ENCODE results near the gene CR2.
"Not testable (repeated sequence)": the region's sequence is repeated elsewhere in the genome, so short reads cannot be mapped to it uniquely, and the experiment has no call there.

CR2 gene

DNA sequence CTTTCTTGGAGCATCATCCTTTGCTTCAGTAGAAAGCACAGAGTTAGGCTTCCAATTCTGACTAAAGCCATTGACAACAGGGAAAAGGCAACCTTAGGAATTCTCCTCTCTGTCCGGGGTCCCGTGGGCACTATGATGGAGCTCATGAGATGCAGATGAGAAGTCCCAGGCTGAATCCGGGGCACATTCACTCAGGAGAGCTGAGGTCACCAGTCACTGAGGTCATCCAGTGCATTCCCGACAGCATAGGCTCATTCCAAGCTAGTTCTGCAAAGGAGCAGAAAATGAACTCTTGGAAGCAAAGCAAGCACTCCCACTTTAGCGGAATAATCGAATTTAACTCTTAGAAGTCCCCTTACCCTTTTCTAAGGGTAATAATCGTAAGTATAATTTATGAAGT is 48.6 kb downstream of the CR2 start:
- Histone ChIP-seq H3K4me1 (no peaks in the 10 kb centered on the region), H3K36me3 (no peaks in the 10 kb centered on the region), H3K9ac (no peak overlapping the region), H3K4me3 (no peak overlapping the region), H3K27me3 (no peaks in the 10 kb centered on the region), H3K9me3 (no peaks in the 10 kb centered on the region), H3K27ac (no peak overlapping the region), H4K20me1 (no peaks in the 10 kb centered on the region), H3K4me2 (no peak overlapping the region)
- no peak for TF ChIP-seq Cebpa-rat (IDR thresholded peaks at IDR 0.05)

GRCh38 chr1:207503950-207504349 is 49.8 kb downstream of the CR2 start:
- Histone ChIP-seq H3K4me3 (no peak overlapping the region), H3K36me3 (no peaks in the 10 kb centered on the region), H3K4me2 (no peak overlapping the region), H3K9ac (no peak overlapping the region), H3K27ac (no peak overlapping the region), H3K4me1 (no peaks in the 10 kb centered on the region), H4K20me1 (no peaks in the 10 kb centered on the region), H3K27me3 (no peaks in the 10 kb centered on the region), H3K9me3 (no peaks in the 10 kb centered on the region)
- no peak for TF ChIP-seq Cebpa-rat (IDR thresholded peaks at IDR 0.05)

GRCh38 chr1:207504438-207504837 is 50.3 kb downstream of the CR2 start:
- Histone ChIP-seq H3K27ac (no peak overlapping the region), H3K4me3 (no peak overlapping the region), H3K9me3 (no peaks in the 10 kb centered on the region), H3K4me1 (no peaks in the 10 kb centered on the region), H3K9ac (no peak overlapping the region), H3K36me3 (no peaks in the 10 kb centered on the region), H3K27me3 (no peaks in the 10 kb centered on the region), H3K4me2 (no peak overlapping the region), H4K20me1 (no peaks in the 10 kb centered on the region)
- no peak for TF ChIP-seq Cebpa-rat (IDR thresholded peaks at IDR 0.05)

DNA sequence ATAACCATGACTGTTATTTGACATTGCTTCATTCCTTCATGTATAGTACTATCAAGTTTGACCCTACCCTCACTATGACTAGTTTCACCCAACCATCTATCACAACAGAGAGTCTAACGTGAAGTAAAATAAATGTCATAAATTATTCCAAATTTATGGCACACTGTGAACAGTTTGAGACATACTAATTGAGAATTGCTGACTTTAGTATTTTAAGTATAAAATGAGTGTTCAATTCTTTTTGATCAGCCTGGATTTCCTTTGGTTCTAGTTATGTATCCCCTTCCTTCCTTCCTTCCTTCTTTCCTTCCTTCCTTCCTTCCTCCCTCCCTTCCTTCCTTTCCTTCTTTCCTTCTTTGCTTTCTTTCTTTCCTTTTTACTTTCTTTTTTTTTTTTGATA is 56.3 kb downstream of the CR2 start:
- Histone ChIP-seq H3K27ac (no peak overlapping the region), H3K4me1 (no peaks in the 10 kb centered on the region)
- no peak for TF ChIP-seq Cebpa-rat (IDR thresholded peaks at IDR 0.05)

GRCh38 chr1:207514890-207515289 is 60.8 kb downstream of the CR2 start:
- H3K27me3 ChIP-seq, result no peaks in the 10 kb centered on the region
- no peak overlapping the region for H3K27ac ChIP-seq
- H3K9me3 ChIP-seq, result no peaks in the 10 kb centered on the region
- no peak for TF ChIP-seq Cebpa-rat (IDR thresholded peaks at IDR 0.05)
- H4K20me1 ChIP-seq, result no peaks in the 10 kb centered on the region
- no peaks in the 10 kb centered on the region for H3K36me3 ChIP-seq
- no peak overlapping the region for H3K4me2 ChIP-seq
- no peak overlapping the region for H3K9ac ChIP-seq
- H3K4me1 ChIP-seq, result no peaks in the 10 kb centered on the region
- no peak overlapping the region for H3K4me3 ChIP-seq

More for the DNA sequence above, 56.3 kb downstream of the CR2 start:
- Histone ChIP-seq H3K27me3 (no peaks in the 10 kb centered on the region), H3K4me2 (no peak overlapping the region), H3K4me3 (no peak overlapping the region), H3K9me3 (no peaks in the 10 kb centered on the region), H3K36me3 (no peaks in the 10 kb centered on the region), H4K20me1 (no peaks in the 10 kb centered on the region), H3K9ac (no peak overlapping the region)

DNA sequence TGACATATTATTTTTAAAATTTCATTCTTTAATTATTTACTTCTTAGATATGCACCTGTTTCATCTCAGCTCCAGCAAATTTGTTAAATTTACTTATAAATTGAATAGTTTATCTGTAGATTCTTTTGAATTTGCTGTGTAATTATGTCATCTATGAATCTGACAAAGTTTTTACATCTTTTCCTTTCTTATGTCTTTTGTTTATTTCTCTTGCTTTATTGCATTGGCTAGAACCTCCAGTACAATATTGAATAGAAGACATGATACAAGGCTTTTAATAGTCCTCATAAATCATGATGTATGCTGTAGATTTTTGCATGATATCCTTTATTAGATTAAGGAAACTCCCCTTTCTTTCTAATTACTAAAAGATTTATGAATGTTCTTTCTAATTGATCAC is 62.6 kb downstream of the CR2 start:
- Histone ChIP-seq H3K9ac (no peak overlapping the region), H3K9me3 (no peaks in the 10 kb centered on the region), H3K27ac (no peak overlapping the region), H4K20me1 (no peaks in the 10 kb centered on the region), H3K4me2 (no peak overlapping the region), H3K36me3 (no peaks in the 10 kb centered on the region), H3K27me3 (no peaks in the 10 kb centered on the region), H3K4me1 (no peaks in the 10 kb centered on the region), H3K4me3 (no peak overlapping the region)
- TF ChIP-seq Cebpa-rat (IDR thresholded peaks at IDR 0.05), result no peak

DNA sequence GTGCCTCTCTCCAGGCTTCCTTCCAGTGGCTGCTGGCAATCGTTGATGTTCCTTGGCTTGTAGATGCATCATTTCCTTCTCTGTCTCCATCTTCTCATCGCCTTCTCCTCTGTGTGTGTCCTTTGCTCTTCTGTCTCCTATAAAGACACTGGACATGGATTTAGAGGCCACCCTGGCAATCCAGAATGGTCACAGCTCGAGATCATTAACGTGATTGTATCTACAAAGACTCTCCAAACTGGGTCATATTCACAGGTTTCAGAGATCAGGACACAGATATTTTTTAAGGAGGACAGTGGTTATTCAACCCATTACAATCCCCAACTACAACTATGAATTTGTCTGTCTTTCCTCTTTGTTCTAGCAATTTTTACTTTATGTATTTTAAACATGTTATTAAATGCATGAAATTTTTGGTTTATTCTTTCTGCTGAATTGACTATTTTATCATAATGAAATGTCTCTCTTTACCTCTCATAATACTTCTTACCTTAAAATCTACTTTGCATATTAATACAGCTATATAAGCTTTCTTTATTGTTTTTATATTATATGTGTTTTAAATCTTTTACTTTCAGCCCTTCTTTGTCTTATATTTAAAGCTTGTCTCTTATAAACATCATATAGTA is 64.6 kb downstream of the CR2 start:
- Histone ChIP-seq H3K36me3 (no peaks in the 10 kb centered on the region), H3K4me2 (no peak overlapping the region), H3K9me3 (no peaks in the 10 kb centered on the region), H3K27ac (no peak overlapping the region), H3K9ac (no peak overlapping the region), H3K4me1 (no peaks in the 10 kb centered on the region), H3K4me3 (no peak overlapping the region), H4K20me1 (no peaks in the 10 kb centered on the region), H3K27me3 (no peaks in the 10 kb centered on the region)
- TF ChIP-seq Cebpa-rat (IDR thresholded peaks at IDR 0.05), result no peak

DNA sequence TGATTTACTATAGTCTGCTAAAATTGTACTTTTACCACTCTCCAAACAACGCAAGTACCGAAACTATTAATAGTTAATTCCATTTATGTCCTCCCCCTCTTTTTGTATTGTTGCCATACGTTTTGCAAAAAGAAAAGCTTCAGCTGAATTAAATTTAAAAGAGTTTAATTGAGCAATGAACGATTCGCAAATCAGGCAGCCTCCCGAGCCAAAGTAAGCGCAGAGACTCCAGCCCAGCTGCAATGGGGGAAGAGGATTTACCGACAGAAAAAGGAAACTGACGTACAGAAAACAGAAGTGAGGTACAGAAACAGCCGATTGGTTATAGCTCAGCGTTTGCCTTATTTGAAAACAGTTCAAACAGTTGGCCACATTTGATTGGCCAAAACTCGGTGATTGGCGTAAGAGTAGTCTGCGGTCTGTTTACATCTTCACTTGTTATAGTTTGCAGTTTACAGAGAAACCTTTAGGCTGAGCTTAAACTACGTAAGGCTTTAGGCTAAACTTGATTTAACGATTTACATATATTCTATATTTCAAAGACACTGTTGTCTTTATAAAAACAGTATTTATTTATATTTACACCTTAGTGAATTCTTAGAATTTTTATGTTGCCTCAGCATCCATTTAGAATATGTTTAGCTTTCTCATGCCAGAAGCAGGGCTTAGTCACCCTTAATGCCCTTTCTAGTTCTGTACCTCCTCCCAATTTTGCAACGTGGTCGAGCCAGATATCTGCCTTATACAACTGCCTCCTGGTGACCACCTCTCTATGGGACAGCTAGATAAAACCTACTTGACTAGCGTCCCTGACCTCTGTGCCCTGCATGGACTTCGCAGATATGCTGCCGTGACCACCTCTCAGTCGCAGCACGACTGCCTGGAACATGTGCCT is 65.6 kb downstream of the CR2 start:
- no peak overlapping the region for H3K27ac ChIP-seq
- H3K4me1 ChIP-seq, result no peaks in the 10 kb centered on the region
- no peaks in the 10 kb centered on the region for H3K27me3 ChIP-seq
- no peak overlapping the region for H3K4me2 ChIP-seq
- H3K9ac ChIP-seq, result no peak overlapping the region
- TF ChIP-seq Cebpa-rat (IDR thresholded peaks at IDR 0.05), result no peak
- H4K20me1 ChIP-seq, result no peaks in the 10 kb centered on the region
- no peak overlapping the region for H3K4me3 ChIP-seq
- no peaks in the 10 kb centered on the region for H3K36me3 ChIP-seq
- no peaks in the 10 kb centered on the region for H3K9me3 ChIP-seq

- H3K27me3 ChIP-seq, H3K4me3 ChIP-seq, H3K36me3 ChIP-seq, H3K9me3 ChIP-seq, H3K4me1 ChIP-seq, H3K27ac ChIP-seq, H4K20me1 ChIP-seq, H3K9ac ChIP-seq, H3K4me2 ChIP-seq: not testable (repeated sequence)
These were observed 66.5 kb downstream of the CR2 start for GRCh38 chr1:207520400-207521345.

GRCh38 chr1:207525239-207525638 is 71.1 kb downstream of the CR2 start:
- H3K9me3 ChIP-seq, H3K27me3 ChIP-seq, H3K4me2 ChIP-seq, H3K36me3 ChIP-seq, H3K4me3 ChIP-seq, H3K27ac ChIP-seq, H3K4me1 ChIP-seq, H3K9ac ChIP-seq, H4K20me1 ChIP-seq: not testable (repeated sequence)

DNA sequence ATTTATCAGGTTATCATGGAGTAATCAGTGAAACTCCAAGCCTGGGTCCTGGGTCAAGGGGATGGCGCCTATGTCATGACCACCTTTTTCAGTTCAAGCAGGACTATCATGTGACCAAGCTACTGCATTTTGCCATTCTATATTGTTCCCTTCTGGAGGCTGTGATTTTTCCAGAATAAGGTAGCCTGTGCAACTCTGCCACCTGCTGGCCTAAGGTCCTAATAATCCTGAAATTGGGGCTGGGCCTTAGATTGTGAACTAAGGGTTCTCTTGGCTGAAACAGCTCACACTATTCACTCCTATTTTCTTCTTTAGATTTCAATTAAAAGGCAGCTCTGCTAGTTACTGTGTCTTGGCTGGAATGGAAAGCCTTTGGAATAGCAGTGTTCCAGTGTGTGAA is 74.3 kb downstream of the CR2 start:
- H4K20me1 ChIP-seq, H3K4me2 ChIP-seq, H3K4me3 ChIP-seq, H3K27ac ChIP-seq, H3K9me3 ChIP-seq, H3K4me1 ChIP-seq, H3K27me3 ChIP-seq, H3K9ac ChIP-seq, H3K36me3 ChIP-seq: not testable (repeated sequence)

GRCh38 chr1:207536263-207536662 is 82.1 kb downstream of the CR2 start:
- not testable (repeated sequence) for H3K4me1 ChIP-seq, H3K4me3 ChIP-seq, H4K20me1 ChIP-seq, H3K36me3 ChIP-seq, H3K27ac ChIP-seq, H3K9ac ChIP-seq, H3K27me3 ChIP-seq, H3K9me3 ChIP-seq, H3K4me2 ChIP-seq
